WTC11 (cell line): ENCODE measurements around the gene SOX5. TPM values are rescaled to one million over a fixed set of nuclear protein-coding genes. Genes with fewer than 3 reads are reported as not detected.

Experiments
- ATAC-seq: fragments of 200-7000 bp; cut with Tn5 transposase; 2 replicates; pipeline ENCODE4 v1.10.0; 2021; ENCODE audit warnings: mild to moderate bottlenecking, moderate library complexity
- CTCF ChIA-PET: fragments of 300-600 bp; sonication (Branson Sonifier 250); formaldehyde crosslinking; loops from one replicate; lab custom pipeline; 2021; ENCODE audit warnings: antibody characterized with exemption; lab: Charles Lee
- POLR2A ChIA-PET: fragments of 350-600 bp; sonication (Branson Sonifier 250); formaldehyde crosslinking; loops from one replicate; lab custom pipeline; 2021; ENCODE audit warnings: antibody characterized with exemption; lab: Charles Lee
- DNase-seq: peaks from one replicate; pipeline ENCODE4 v3.0.0; 2021; ENCODE audit warnings: low spot score
- H3K27ac Mint-ChIP-seq: 2 replicates; pipeline ENCODE4 v1.8.0; 2021; ENCODE audit warnings: mixed read lengths
- H3K27me3 Mint-ChIP-seq: 2 replicates; pipeline ENCODE4 v1.8.0; 2021; ENCODE audit warnings: low read depth, mild to moderate bottlenecking, moderate library complexity, mixed read lengths
- H3K36me3 Mint-ChIP-seq: 2 replicates; pipeline ENCODE4 v1.8.0; 2021; ENCODE audit warnings: mixed read lengths
- H3K4me1 Mint-ChIP-seq: 2 replicates; pipeline ENCODE4 v1.8.0; 2022; ENCODE audit warnings: mixed read lengths
- H3K4me3 Mint-ChIP-seq: 2 replicates; pipeline ENCODE4 v1.8.0; 2021; ENCODE audit warnings: mild to moderate bottlenecking, moderate library complexity, mixed read lengths
- H3K9me3 Mint-ChIP-seq: 2 replicates; pipeline ENCODE4 v1.8.0; 2021; ENCODE audit warnings: mixed read lengths
- AR ChIP-seq: fragments of 250-450 bp; sonication (Bioruptor Pico); IDR thresholded peaks from 2 replicates; pipeline ENCODE4 v1.9.0; 2021; ENCODE audit warnings: mild to moderate bottlenecking
- ATF6 ChIP-seq: sonication (generic); formaldehyde crosslinking; IDR thresholded peaks from 2 replicates; pipeline ENCODE4 v1.8.1; 2023; ENCODE audit warnings: mild to moderate bottlenecking, missing genetic modification reagents
- CBFB ChIP-seq: sonication (generic); formaldehyde crosslinking; IDR thresholded peaks from 2 replicates; pipeline ENCODE4 v1.8.1; 2022; ENCODE audit warnings: mild to moderate bottlenecking, low read depth, missing genetic modification reagents
- E2F1 ChIP-seq: sonication (generic); formaldehyde crosslinking; IDR thresholded peaks from 2 replicates; pipeline ENCODE4 v1.8.0; 2022; ENCODE audit warnings: mild to moderate bottlenecking, missing genetic modification reagents
- GABPB1 ChIP-seq: sonication (generic); formaldehyde crosslinking; IDR thresholded peaks from 2 replicates; pipeline ENCODE4 v1.8.1; 2023; ENCODE audit warnings: mild to moderate bottlenecking, missing genetic modification reagents
- JAZF1 ChIP-seq: fragments of 250-450 bp; sonication (Bioruptor Pico); IDR thresholded peaks from 2 replicates; pipeline ENCODE4 v1.9.0; 2021; ENCODE audit warnings: moderate library complexity, mild to moderate bottlenecking, inconsistent platforms
- KAT7 ChIP-seq: sonication (generic); formaldehyde crosslinking; IDR thresholded peaks from 2 replicates; pipeline ENCODE4 v1.8.1; 2023; ENCODE audit warnings: missing genetic modification reagents, mild to moderate bottlenecking, borderline replicate concordance
- MLX ChIP-seq: sonication (generic); formaldehyde crosslinking; IDR thresholded peaks from 2 replicates; pipeline ENCODE4 v1.8.1; 2023; ENCODE audit warnings: mild to moderate bottlenecking, missing genetic modification reagents, moderate library complexity
- MYBL2 ChIP-seq: sonication (generic); formaldehyde crosslinking; IDR thresholded peaks from 2 replicates; pipeline ENCODE4 v1.8.1; 2023; ENCODE audit warnings: mild to moderate bottlenecking, moderate library complexity, missing genetic modification reagents
- NR1H2 ChIP-seq: sonication (generic); formaldehyde crosslinking; IDR thresholded peaks from 2 replicates; pipeline ENCODE4 v1.9.0; 2021; ENCODE audit warnings: mild to moderate bottlenecking, moderate library complexity, missing genetic modification reagents
- PREB ChIP-seq: sonication (generic); formaldehyde crosslinking; IDR thresholded peaks from 2 replicates; pipeline ENCODE4 v1.8.1; 2022; ENCODE audit warnings: mild to moderate bottlenecking, missing genetic modification reagents, moderate library complexity, borderline replicate concordance
- PRRX2 ChIP-seq: fragments of 250-450 bp; sonication (Bioruptor Pico); IDR thresholded peaks from 2 replicates; pipeline ENCODE4 v1.8.0; 2021; ENCODE audit warnings: mild to moderate bottlenecking
- STAT6 ChIP-seq: sonication (generic); formaldehyde crosslinking; conservative IDR thresholded peaks from 2 replicates; pipeline ENCODE4 v1.8.1; 2023; ENCODE audit warnings: mild to moderate bottlenecking, low read depth, missing genetic modification reagents, moderate library complexity
- TEAD1 ChIP-seq: sonication (generic); formaldehyde crosslinking; IDR thresholded peaks from 2 replicates; pipeline ENCODE4 v1.8.0; 2022; ENCODE audit warnings: mild to moderate bottlenecking, missing genetic modification reagents
- ZMAT4 ChIP-seq: fragments of 250-450 bp; sonication (Bioruptor Pico); IDR thresholded peaks from 2 replicates; pipeline ENCODE4 v1.9.0; 2021; ENCODE audit warnings: mild to moderate bottlenecking
- ZNF317 ChIP-seq: sonication (generic); formaldehyde crosslinking; IDR thresholded peaks from 2 replicates; pipeline ENCODE4 v1.8.1; 2023; ENCODE audit warnings: low read depth, mild to moderate bottlenecking, moderate library complexity, missing genetic modification reagents, borderline replicate concordance
- ZNF671 ChIP-seq: fragments of 250-450 bp; sonication (Bioruptor Pico); IDR thresholded peaks from 2 replicates; pipeline ENCODE4 v1.8.0; 2021; ENCODE audit warnings: mild to moderate bottlenecking
- total RNA-seq: library from RNA; stranded (reverse); gene quantifications from 3 replicates; pipeline ENCODE4 v1.2.3, GENCODE V29; 2021

Gene SOX5
- total RNA-seq, 1 experiment from 2014 or later, result 2.3 TPM

GRCh38 chr12:23941780-23942179, 7.7 kb downstream of the SOX5 start:
- H3K4me3 Mint-ChIP-seq, result no peak overlapping the region
- POLR2A ChIA-PET, result no interaction called here
- CTCF ChIA-PET, result no interaction called here
- TF ChIP-seq CBFB (CRISPR knock-in tag) (no peak), JAZF1 (CRISPR knock-in tag) (no peak), PRRX2 (CRISPR knock-in tag) (no peak)
- H3K4me1 Mint-ChIP-seq, result peaks cover 4% of the 10 kb centered on the region
- no peaks in the 10 kb centered on the region for H3K36me3 Mint-ChIP-seq
- no peak overlapping the region for H3K27ac Mint-ChIP-seq
- H3K27me3 Mint-ChIP-seq, result no peaks in the 10 kb centered on the region
- DNase-seq (no peak), ATAC-seq (no peak)
- H3K9me3 Mint-ChIP-seq, result no peaks in the 10 kb centered on the region

- CTCF ChIA-PET, result no interaction called here
- DNase-seq, result no peak
- Mint-ChIP-seq H3K27me3 (no peaks in the 10 kb centered on the region), H3K27ac (no peak overlapping the region), H3K9me3 (no peaks in the 10 kb centered on the region), H3K4me1 (no peaks in the 10 kb centered on the region), H3K4me3 (no peak overlapping the region), H3K36me3 (no peaks in the 10 kb centered on the region)
- no peak for TF ChIP-seq MYBL2
- TF ChIP-seq MLX, result no peak
- no peak for TF ChIP-seq ZMAT4 (CRISPR knock-in tag)
- no peak for TF ChIP-seq PREB
- ATAC-seq, result no peak
- POLR2A ChIA-PET, result no interaction called here
These were observed 11.0 kb downstream of the SOX5 start for GRCh38 chr12:23938422-23938821.

- DNase-seq, result no peak
- Mint-ChIP-seq H3K27me3 (no peaks in the 10 kb centered on the region), H3K36me3 (no peaks in the 10 kb centered on the region), H3K27ac (no peak overlapping the region), H3K9me3 (no peaks in the 10 kb centered on the region), H3K4me1 (no peaks in the 10 kb centered on the region), H3K4me3 (no peak overlapping the region)
- ATAC-seq, result no peak
- CTCF ChIA-PET, result no interaction called here
- POLR2A ChIA-PET, result no interaction called here
- TF ChIP-seq TEAD1 (CRISPR knock-in tag) (no peak), NR1H2 (CRISPR knock-in tag) (no peak), AR (CRISPR knock-in tag) (no peak), ZNF317 (no peak), E2F1 (CRISPR knock-in tag) (no peak), ATF6 (CRISPR knock-in tag) (no peak), GABPB1 (CRISPR knock-in tag) (no peak), STAT6 (no peak), JAZF1 (CRISPR knock-in tag) (no peak), KAT7 (CRISPR knock-in tag) (no peak), ZNF671 (no peak)
These were observed 18.3 kb downstream of the SOX5 start for GRCh38 chr12:23931176-23931575.
